ENCODE data around the gene ZDHHC4.

The ZDHHC4 gene

DNA sequence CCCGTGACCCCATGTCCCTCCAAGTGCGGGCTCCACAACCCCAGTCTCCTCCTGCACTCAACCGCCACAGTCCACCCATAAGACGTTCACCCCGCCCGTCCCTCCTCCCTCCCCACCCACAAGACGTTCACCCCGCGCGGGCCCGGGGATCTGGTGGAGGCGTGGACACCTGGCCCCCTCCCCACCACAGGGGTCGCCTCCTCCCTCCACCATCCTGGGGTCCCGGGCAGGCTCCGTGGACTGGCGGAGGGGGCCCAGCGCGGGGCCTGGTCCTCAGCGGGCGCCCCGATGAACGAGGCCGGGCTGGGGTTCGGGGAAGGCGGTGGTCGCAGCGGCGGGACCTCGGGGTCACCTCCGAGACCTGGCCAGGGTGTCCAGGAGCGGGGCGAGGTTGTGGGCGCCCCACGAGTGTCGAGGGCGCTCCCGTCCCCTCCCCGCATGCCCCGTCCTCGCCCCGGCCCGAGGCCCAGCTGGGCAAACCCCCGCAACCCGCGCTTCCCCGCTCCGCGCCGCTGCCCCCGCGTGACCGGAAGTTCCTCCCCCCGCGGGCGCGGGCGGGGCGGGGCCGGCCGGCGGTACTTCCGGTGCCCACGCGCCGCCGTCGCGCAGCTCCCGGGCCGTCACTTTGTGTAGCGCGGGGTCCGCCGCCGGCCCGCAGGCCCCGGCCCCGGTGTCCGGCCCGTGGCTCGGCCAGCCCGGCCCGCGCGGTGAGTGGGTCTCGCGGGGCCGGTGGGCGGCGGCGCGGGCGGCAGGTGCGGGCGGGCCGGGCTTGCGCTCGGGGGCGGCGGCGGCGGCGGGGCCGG, 59.7 kb downstream of the ZDHHC4 start, which contains the start of gene ZNF316:
ZNF316 (plus strand) TSS at position 578 of the 803 bp plus-strand sequence. CDS start 5,092 bp downstream, outside the sequence.
- FAIRE-seq, result no peak

DNA sequence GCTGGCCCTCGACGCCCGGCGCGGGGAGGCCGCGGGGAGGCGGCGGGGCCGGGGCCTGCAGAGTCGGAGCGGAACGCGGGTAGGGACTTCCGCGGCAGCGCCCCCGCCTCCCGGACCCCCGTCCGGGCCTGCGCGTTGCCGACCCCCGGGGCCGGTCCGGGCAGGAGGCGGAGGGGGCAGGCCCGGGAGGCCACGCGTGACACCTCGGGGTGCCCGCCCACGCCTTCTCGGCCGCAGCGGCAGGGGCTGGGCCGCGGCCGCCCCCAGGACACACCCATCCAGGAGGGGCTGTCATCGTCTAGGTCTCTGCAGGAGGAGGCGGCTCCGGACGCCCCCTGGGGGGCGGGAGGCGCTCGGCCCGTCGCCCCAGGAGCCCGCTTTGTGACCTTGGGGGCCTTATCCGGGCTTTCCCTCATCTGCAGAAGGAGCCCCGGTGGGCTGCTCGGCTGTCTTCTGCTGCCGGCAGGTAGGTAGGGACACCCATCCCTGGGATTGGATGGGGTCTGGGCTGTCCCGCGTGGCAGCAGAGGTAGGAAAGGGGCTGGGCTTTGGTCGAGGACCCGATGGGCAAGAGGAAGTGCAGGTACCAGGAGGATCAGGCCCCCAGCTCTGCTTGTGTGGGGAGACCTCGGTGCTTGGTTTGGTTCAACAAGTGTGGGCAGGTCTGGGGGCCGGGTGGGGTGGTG, 60.4 kb downstream of the ZDHHC4 start:
- FAIRE-seq, result no peak
